Body of pancreas (tissue), 4 donors: ENCODE results near the gene LSP1. TPM values are rescaled to one million over a fixed set of nuclear protein-coding genes. Genes with fewer than 3 reads are reported as not detected.
A peak's percentile ranks its signal among the peaks of the same experiment; 100 is the strongest.

ENCODE experiments used
- ATAC-seq: fragments of 150-250 bp; one replicate; pipeline ENCODE4 v1.9.1; 2016
- DNase-seq, 4 donors: peaks; one replicate each; pipeline ENCODE4 v3.0.0-alpha.2; 2019
- H3K27ac ChIP-seq, 4 donors: fragments of 200-600 bp; sonication (generic); 1 replicate in 3 of 4; 2 replicates in 1 of 4; pipeline versions ENCODE4 v1.5.1 to v1.6.1; 2016 to 2019; ENCODE audit warnings: mild to moderate bottlenecking in 1 of 4, mixed read lengths in 1 of 4, moderate library complexity in 1 of 4
- H3K27me3 ChIP-seq, 2 donors: fragments of 200-600 bp; sonication (generic); one replicate each; pipeline ENCODE4 v1.6.0; 2016; ENCODE audit warnings: mild to moderate bottlenecking in 1 of 2
- H3K36me3 ChIP-seq, 2 donors: fragments of 200-600 bp; sonication (generic); replicated peaks in 1 of 2; 2 replicates each; pipeline ENCODE4 v1.5.1; 2016; ENCODE audit warnings: low read depth in 2 of 2; ENCODE audit not compliant: insufficient read depth in 1 of 2
- H3K4me1 ChIP-seq: fragments of 200-600 bp; sonication (generic); one replicate; pipeline ENCODE4 v1.6.0; 2016
- H3K4me3 ChIP-seq, 2 donors: fragments of 200-600 bp; sonication (generic); 1 replicate in 1 of 2; 2 replicates in 1 of 2; pipeline ENCODE4 v1.5.1; 2016 to 2019
- H3K9me3 ChIP-seq, 3 donors: fragments of 200-600 bp; sonication (generic); 1 replicate in 2 of 3; 2 replicates in 1 of 3; pipeline ENCODE4 v1.5.1; 2016
- CTCF ChIP-seq, 7 experiments: fragments of 450-650 bp in 4 of 7; fragments of 200-600 bp in 3 of 7; sonication (generic) in 3 of 7; IDR thresholded peaks; one replicate each; pipeline ENCODE4 v1.5.1; 2016 to 2019; ENCODE audit warnings: antibody characterized with exemption in 7 of 7
- POLR2A ChIP-seq, 3 donors: fragments of 450-650 bp; IDR thresholded peaks; one replicate each; pipeline ENCODE4 v1.6.1; 2016; ENCODE audit warnings: antibody characterized with exemption in 3 of 3, mild to moderate bottlenecking in 2 of 3
- WGBS, 2 donors: methylation state at CpG; one replicate each; pipeline ENCODE4 v1.1.5; 2017; 5-methylcytosine and 5-hydroxymethylcytosine counted together
- intact Hi-C: fragments of 100-400 bp; cut with DNase I; formaldehyde crosslinking; loops from one replicate; pipeline ENCODE4 v1.15.1; 2023
- total RNA-seq, 2 donors: library from RNA; depleted of rRNA; stranded (reverse); fragments of >200 nt; gene quantifications; one replicate each; pipeline ENCODE4 v1.1.0, GENCODE V29; 2016

The LSP1 gene
- total RNA-seq, 2 donors from 2014 or later: 9.9 to 11.5 TPM

GRCh38 chr11:1933416-1934334 is 80.8 kb downstream of the LSP1 start:
- no peak overlapping the region for H3K27ac ChIP-seq
- no peaks in the 10 kb centered on the region for H3K9me3 ChIP-seq
- DNase-seq (peak in 1 of 4 donors; percentile 7), ATAC-seq (no peak)
- intact Hi-C loops: no loop called here
- H3K4me1 ChIP-seq: no peaks in the 10 kb centered on the region
- WGBS, 2 donors: 70% methylated on average over 18 of the region's 18 CpGs
- TF ChIP-seq CTCF (IDR thresholded peaks at IDR 0.05): no peak
- TF ChIP-seq POLR2A (IDR thresholded peaks at IDR 0.05): no peak
- H3K36me3 ChIP-seq: no peaks in the 10 kb centered on the region
- no peaks in the 10 kb centered on the region for H3K27me3 ChIP-seq
- no peak overlapping the region for H3K4me3 ChIP-seq

- no peaks in the 10 kb centered on the region for H3K27me3 ChIP-seq
- no peak overlapping the region for H3K27ac ChIP-seq
- H3K4me3 ChIP-seq: no peak overlapping the region
- ATAC-seq: no peak
- no peaks in the 10 kb centered on the region for H3K36me3 ChIP-seq
- WGBS, 2 donors: 65 to 72% methylated on average over 13 to 18 of the region's 24 CpGs
- no peaks in the 10 kb centered on the region for H3K4me1 ChIP-seq
- TF ChIP-seq POLR2A (IDR thresholded peaks at IDR 0.05) (no peak), CTCF (IDR thresholded peaks at IDR 0.05) (no peak)
- peak in 1 of 4 donors; percentile 9 for DNase-seq
- intact Hi-C loops: no loop called here
- no peaks in the 10 kb centered on the region for H3K9me3 ChIP-seq
Measured at GRCh38 chr11:1934335-1935155, 81.7 kb downstream of the LSP1 start.

- Histone ChIP-seq H3K36me3 (no peaks in the 10 kb centered on the region), H3K27ac (no peak overlapping the region), H3K4me3 (no peak overlapping the region), H3K27me3 (no peaks in the 10 kb centered on the region), H3K9me3 (no peaks in the 10 kb centered on the region), H3K4me1 (no peaks in the 10 kb centered on the region)
- ATAC-seq (no peak), DNase-seq (peak in 1 of 4 donors; percentile 7)
- intact Hi-C loops: loop anchor here (2.0 kb wide), 1 partner anchor 21 kb away; no protein-coding TSS in a partner anchor
- WGBS, 2 donors: 75 to 78% methylated on average over 11 to 33 of the region's 33 CpGs
- TF ChIP-seq CTCF (IDR thresholded peaks at IDR 0.05) (no peak), POLR2A (IDR thresholded peaks at IDR 0.05) (no peak)
Measured at GRCh38 chr11:1935156-1936071, 82.5 kb downstream of the LSP1 start.

GRCh38 chr11:1936072-1936780 is 83.3 kb downstream of the LSP1 start:
- DNase-seq (no peak), ATAC-seq (no peak)
- intact Hi-C loops: loop anchor here (2.0 kb wide), 1 partner anchor 21 kb away; no protein-coding TSS in a partner anchor
- WGBS, 2 donors: 92% methylated on average over 29 of the region's 34 CpGs; no CpG with 5 or more reads in 1 of the 2 donors
- Histone ChIP-seq H3K27me3 (no peaks in the 10 kb centered on the region), H3K36me3 (no peaks in the 10 kb centered on the region), H3K9me3 (no peaks in the 10 kb centered on the region), H3K4me1 (no peaks in the 10 kb centered on the region), H3K27ac (no peak overlapping the region), H3K4me3 (no peak overlapping the region)
- TF ChIP-seq CTCF (IDR thresholded peaks at IDR 0.05) (no peak), POLR2A (IDR thresholded peaks at IDR 0.05) (no peak)
